Fibroblast of pulmonary artery (primary cell): ENCODE results near the gene DUSP7.

Experiments used
- DNase-seq: peaks from one replicate; pipeline ENCODE4 v3.0.0-alpha.2; 2010; ENCODE audit warnings: low read depth
- H3K4me3 ChIP-seq: replicated peaks from 2 replicates; pipeline ENCODE4 v1.5.1; 2011; ENCODE audit warnings: low read depth, mild to moderate bottlenecking, control low read depth, low read length, moderate library complexity
- TF ChIP-seq, protein P1 (sequence below): IDR thresholded peaks from 2 replicates; pipeline ENCODE4 v1.5.1; 2011; ENCODE audit warnings: mild to moderate bottlenecking, control low read depth, low read length, inconsistent platforms; ENCODE audit errors: missing control alignments

DUSP7 gene

DNA sequence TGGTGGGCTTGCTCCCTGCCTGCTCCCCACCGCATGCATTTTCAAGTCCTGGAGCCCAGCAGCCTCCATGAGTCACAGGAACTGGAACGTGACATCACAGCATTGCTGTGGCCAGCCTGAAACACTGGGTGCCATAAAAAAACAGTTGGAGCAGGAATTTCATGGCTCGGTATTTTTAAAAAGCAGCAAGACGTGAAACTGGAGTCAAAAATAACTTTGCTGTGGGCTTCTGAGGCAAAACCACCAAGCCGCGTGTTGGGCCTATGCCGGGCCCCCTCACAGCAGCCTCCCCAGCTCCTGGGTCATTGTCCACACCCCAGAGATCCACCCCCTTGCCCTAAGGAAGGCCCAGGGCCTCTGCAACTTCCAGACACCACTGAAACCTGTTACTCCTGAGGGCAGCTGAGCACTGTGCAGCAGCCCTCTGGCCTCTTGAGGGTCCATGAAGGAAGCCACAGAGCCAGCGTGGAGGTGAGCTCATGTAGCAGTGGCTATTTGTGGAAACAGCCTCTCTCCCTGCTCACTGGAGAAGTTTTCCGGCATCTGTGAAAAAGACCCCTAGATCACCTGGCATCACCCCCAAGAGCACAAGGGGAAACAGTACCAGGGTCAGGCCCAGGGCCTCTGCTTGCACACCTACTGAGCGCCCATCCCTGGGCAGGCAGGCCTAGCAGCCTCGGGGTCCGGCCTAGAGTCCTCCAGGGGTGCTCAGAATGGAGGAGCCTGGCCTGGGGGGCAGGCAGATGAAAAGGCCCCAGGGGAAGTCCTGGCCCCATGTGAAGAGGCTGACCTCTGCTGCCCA lies 34.0 kb upstream of the DUSP7 start:
- TF ChIP-seq, protein P1, sequence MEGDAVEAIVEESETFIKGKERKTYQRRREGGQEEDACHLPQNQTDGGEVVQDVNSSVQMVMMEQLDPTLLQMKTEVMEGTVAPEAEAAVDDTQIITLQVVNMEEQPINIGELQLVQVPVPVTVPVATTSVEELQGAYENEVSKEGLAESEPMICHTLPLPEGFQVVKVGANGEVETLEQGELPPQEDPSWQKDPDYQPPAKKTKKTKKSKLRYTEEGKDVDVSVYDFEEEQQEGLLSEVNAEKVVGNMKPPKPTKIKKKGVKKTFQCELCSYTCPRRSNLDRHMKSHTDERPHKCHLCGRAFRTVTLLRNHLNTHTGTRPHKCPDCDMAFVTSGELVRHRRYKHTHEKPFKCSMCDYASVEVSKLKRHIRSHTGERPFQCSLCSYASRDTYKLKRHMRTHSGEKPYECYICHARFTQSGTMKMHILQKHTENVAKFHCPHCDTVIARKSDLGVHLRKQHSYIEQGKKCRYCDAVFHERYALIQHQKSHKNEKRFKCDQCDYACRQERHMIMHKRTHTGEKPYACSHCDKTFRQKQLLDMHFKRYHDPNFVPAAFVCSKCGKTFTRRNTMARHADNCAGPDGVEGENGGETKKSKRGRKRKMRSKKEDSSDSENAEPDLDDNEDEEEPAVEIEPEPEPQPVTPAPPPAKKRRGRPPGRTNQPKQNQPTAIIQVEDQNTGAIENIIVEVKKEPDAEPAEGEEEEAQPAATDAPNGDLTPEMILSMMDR = no peak
- peak; percentile 84 for DNase-seq
- no peak overlapping the region for H3K4me3 ChIP-seq

DNA sequence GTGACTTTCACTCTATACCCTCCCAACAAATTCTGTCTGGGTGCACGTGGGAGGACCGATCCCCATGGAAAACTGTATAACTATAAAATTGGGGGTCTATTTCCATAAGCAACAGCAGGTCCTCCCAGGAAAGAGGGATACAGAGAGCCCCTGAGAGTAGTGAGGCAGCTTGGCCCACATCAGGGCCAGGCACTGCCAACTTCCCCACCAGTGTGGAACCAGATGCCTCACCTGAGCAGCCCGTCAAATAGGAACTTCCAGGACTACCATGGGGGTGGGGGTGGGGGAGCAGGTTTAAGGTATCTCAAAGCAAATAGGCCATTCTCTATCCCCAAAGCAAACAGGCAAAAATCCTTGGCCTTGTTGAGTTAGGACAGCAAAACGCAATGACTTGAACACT lies 33.3 kb upstream of the DUSP7 start:
- TF ChIP-seq, protein P1 = no peak
- DNase-seq = no peak
- H3K4me3 ChIP-seq = no peak overlapping the region

DNA sequence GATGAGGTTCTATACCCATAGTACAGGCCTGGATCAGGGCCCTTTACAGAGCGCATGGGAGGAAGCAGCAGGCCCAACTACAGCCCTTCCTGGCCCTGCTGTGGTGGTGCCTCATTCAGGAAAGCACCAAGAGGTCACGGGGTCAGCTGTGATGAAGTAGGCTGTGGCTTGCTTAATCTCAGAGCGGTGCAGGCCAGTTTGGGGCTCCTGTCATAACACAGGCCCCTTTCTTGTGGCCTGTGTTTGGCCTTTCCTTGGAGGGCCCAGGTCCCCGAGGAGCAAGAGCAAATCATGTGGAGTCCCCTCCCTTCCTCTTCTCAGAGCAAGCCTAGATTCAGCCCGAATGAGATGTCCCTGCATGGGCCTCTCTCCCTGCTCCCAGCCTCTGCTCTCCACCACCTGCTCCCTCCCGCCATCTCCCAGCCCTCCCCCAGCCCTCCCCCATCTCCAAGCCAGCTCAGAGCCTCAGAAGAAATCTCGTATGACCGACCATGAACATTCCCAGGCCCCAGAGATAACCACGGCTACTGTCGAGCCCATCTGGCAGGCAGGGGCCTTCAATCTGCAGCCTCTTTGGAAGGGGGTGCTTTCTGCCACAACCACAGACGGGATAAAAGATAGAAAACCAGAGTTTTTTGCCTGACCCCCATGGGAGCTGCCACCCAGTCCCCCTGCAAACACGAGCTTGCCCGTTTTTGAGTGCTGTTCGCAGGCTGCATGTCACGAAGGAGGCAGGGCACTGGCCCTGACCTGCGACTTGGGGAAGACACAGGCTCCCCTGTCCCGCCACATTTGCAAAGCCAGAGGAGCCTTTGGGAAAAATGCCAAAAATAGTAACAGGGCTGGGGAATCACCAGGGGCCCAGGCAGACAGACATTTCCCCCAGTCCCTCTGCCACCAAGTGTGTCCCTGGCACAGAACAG lies 32.3 kb upstream of the DUSP7 start:
- DNase-seq = peak; percentile 71
- no peak overlapping the region for H3K4me3 ChIP-seq
- TF ChIP-seq, protein P1 = no peak

DNA sequence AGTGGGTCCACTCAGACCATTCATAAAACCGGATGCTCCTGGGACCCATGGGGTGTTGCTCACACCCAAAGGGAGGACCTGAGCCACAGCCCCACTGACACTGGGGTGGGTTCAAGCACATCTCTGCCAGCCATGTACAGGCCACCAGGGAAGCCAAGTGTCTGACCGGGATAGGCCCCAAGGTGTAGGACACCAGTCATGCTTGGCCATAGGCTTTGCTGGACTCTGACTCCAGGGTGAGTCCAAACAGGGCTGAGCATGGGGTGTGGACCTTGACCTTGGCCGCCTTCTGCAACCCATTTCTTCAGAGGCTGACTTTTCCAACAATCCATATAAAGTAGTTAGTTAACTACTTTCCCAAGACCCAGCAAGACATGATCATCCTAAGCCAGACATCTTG lies 31.4 kb upstream of the DUSP7 start:
- no peak for DNase-seq
- H3K4me3 ChIP-seq = no peak overlapping the region
- TF ChIP-seq, protein P1 = no peak

DNA sequence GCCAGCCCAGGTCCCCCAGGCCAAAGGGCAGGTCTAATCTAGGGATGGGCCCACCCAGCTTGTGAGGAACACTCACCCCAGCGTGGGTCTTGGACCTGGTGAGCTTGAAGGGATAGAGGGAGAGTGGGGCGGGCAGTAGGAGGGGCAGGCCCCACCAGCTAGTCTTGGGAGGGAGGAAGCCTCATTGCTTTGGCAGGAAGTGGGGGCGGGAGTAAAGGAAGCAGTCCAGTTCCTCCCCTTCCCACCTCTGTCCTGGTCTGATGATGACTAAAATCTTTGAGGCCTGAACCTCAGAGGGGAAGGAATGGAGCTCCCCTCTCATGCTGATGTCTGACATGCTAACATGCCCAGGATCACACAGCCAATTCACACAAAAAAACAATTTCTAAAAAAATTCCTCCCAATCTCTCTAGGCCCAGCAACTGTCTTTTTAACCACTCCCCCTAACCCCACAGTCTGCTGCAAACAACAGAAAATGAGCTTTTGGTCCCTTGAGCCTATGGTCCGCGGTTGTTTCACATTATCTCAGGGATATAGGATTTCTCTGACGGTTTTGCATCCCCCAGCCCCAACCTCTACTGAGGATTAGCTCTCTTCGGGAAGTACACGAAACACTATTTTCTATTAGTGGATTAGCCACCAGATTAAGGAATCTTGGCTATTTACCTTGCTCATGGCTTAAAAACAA lies 30.7 kb upstream of the DUSP7 start:
- peak; percentile 58 for DNase-seq
- TF ChIP-seq, protein P1 = no peak
- H3K4me3 ChIP-seq = no peak overlapping the region

DNA sequence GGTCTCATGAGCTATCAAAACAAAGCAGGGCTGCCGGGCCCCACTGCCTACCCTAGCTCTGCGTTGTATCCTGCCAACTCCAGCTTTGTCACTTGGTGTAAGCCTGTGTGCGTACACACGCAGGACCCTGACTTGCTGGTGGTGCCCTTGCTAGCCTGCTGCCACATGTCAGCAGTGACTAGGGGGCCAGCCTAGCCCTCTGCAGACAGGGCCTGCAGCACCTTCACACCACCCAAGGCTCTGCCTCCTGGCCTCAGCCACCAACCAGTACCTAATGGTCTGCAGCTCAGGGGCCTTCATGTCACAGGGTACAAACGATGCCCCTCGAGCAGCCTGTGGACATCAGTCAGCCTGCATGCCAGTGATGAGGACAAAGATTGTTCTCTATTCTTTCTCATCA lies 30.1 kb upstream of the DUSP7 start:
- DNase-seq = no peak
- H3K4me3 ChIP-seq = no peak overlapping the region
- TF ChIP-seq, protein P1 = no peak
